ENCODE data around the gene ING4.

ING4 gene

GRCh38 chr12:6647083-6647604 is 15.8 kb downstream of the ING4 start, which contains the start of gene ACRBP:
TSS of gene ACRBP (minus strand) at chr12:6647432. CDS start at chr12:6647366, 66 bp downstream.
- Histone ChIP-seq H3K4me3 (ENCODE audit: low read depth, low read length) (peak within 1 kb of the TSS; percentile 75), H3K9me3 (ENCODE audit: control insufficient read depth, insufficient read depth, low read length) (no peaks in the 10 kb centered on the region), H3K9ac (ENCODE audit: low read depth, low read length) (no peak within 1 kb of the TSS; the same call in 1 of the 2 replicates), H3K36me3 (ENCODE audit: control insufficient read depth, insufficient read depth, low read length) (peaks cover 21% of the 10 kb centered on the region), H3K27me3 (ENCODE audit: control insufficient read depth, insufficient read depth, low read length) (peaks cover 7% of the 10 kb centered on the region; the same call in 1 of the 2 replicates), H3K27ac (ENCODE audit: low read depth, low read length) (peak within 1 kb of the TSS; percentile 37), H3K4me1 (ENCODE audit: control insufficient read depth, insufficient read depth, low read length) (peaks cover 9% of the 10 kb centered on the region)

- Histone ChIP-seq H3K4me1 (ENCODE audit: control insufficient read depth, insufficient read depth, low read length) (peaks cover 9% of the 10 kb centered on the region), H3K9me3 (ENCODE audit: control insufficient read depth, insufficient read depth, low read length) (no peaks in the 10 kb centered on the region), H3K4me3 (ENCODE audit: low read depth, low read length) (peak overlapping the region; percentile 75), H3K27ac (ENCODE audit: low read depth, low read length) (no peak overlapping the region), H3K36me3 (ENCODE audit: control insufficient read depth, insufficient read depth, low read length) (peaks cover 17% of the 10 kb centered on the region), H3K9ac (ENCODE audit: low read depth, low read length) (no peak overlapping the region), H3K27me3 (ENCODE audit: control insufficient read depth, insufficient read depth, low read length) (peaks cover 12% of the 10 kb centered on the region; the same call in 1 of the 2 replicates)
These were observed 16.4 kb downstream of the ING4 start for GRCh38 chr12:6646276-6647082.

GRCh38 chr12:6644903-6645302 is 18.0 kb downstream of the ING4 start:
- Histone ChIP-seq H3K27ac (ENCODE audit: low read depth, low read length) (no peak overlapping the region), H3K4me1 (ENCODE audit: control insufficient read depth, insufficient read depth, low read length) (peaks cover 9% of the 10 kb centered on the region), H3K36me3 (ENCODE audit: control insufficient read depth, insufficient read depth, low read length) (0 out of 2 replicates have a peak, but pooled peaks cover 2% of the 10 kb centered on the region), H3K4me3 (ENCODE audit: low read depth, low read length) (no peak overlapping the region), H3K9me3 (ENCODE audit: control insufficient read depth, insufficient read depth, low read length) (no peaks in the 10 kb centered on the region), H3K27me3 (ENCODE audit: control insufficient read depth, insufficient read depth, low read length) (peaks cover 16% of the 10 kb centered on the region; the same call in 1 of the 2 replicates), H3K9ac (ENCODE audit: low read depth, low read length) (no peak overlapping the region)

GRCh38 chr12:6644257-6644596 is 18.7 kb downstream of the ING4 start:
- H3K9ac ChIP-seq (ENCODE audit: low read depth, low read length): no peak overlapping the region
- H3K27ac ChIP-seq (ENCODE audit: low read depth, low read length): no peak overlapping the region
- peaks cover 16% of the 10 kb centered on the region; the same call in 1 of the 2 replicates for H3K27me3 ChIP-seq (ENCODE audit: control insufficient read depth, insufficient read depth, low read length)
- no peak overlapping the region for H3K4me3 ChIP-seq (ENCODE audit: low read depth, low read length)
- H3K4me1 ChIP-seq (ENCODE audit: control insufficient read depth, insufficient read depth, low read length): peaks cover 9% of the 10 kb centered on the region
- H3K9me3 ChIP-seq (ENCODE audit: control insufficient read depth, insufficient read depth, low read length): no peaks in the 10 kb centered on the region
- H3K36me3 ChIP-seq (ENCODE audit: control insufficient read depth, insufficient read depth, low read length): 0 out of 2 replicates have a peak, but pooled peaks cover 2% of the 10 kb centered on the region

GRCh38 chr12:6643569-6644256 is 19.2 kb downstream of the ING4 start:
- Histone ChIP-seq H3K9ac (ENCODE audit: low read depth, low read length) (no peak overlapping the region), H3K4me3 (ENCODE audit: low read depth, low read length) (no peak overlapping the region), H3K4me1 (ENCODE audit: control insufficient read depth, insufficient read depth, low read length) (peaks cover 9% of the 10 kb centered on the region), H3K27me3 (ENCODE audit: control insufficient read depth, insufficient read depth, low read length) (peaks cover 16% of the 10 kb centered on the region; the same call in 1 of the 2 replicates), H3K36me3 (ENCODE audit: control insufficient read depth, insufficient read depth, low read length) (0 out of 2 replicates have a peak, but pooled peaks cover 2% of the 10 kb centered on the region), H3K9me3 (ENCODE audit: control insufficient read depth, insufficient read depth, low read length) (no peaks in the 10 kb centered on the region), H3K27ac (ENCODE audit: low read depth, low read length) (no peak overlapping the region)

GRCh38 chr12:6641131-6641530 is 21.8 kb downstream of the ING4 start:
- no peaks in the 10 kb centered on the region for H3K36me3 ChIP-seq (ENCODE audit: control insufficient read depth, insufficient read depth, low read length)
- H3K9ac ChIP-seq (ENCODE audit: low read depth, low read length): no peak overlapping the region
- no peak overlapping the region for H3K27ac ChIP-seq (ENCODE audit: low read depth, low read length)
- H3K27me3 ChIP-seq (ENCODE audit: control insufficient read depth, insufficient read depth, low read length): 0 out of 2 replicates have a peak, but pooled peaks cover 10% of the 10 kb centered on the region
- H3K4me3 ChIP-seq (ENCODE audit: low read depth, low read length): no peak overlapping the region
- peaks cover 9% of the 10 kb centered on the region for H3K4me1 ChIP-seq (ENCODE audit: control insufficient read depth, insufficient read depth, low read length)
- H3K9me3 ChIP-seq (ENCODE audit: control insufficient read depth, insufficient read depth, low read length): no peaks in the 10 kb centered on the region

- Histone ChIP-seq H3K27ac (ENCODE audit: low read depth, low read length) (no peak overlapping the region), H3K9ac (ENCODE audit: low read depth, low read length) (no peak overlapping the region), H3K4me3 (ENCODE audit: low read depth, low read length) (no peak overlapping the region), H3K36me3 (ENCODE audit: control insufficient read depth, insufficient read depth, low read length) (no peaks in the 10 kb centered on the region), H3K27me3 (ENCODE audit: control insufficient read depth, insufficient read depth, low read length) (0 out of 2 replicates have a peak, but pooled peaks cover 10% of the 10 kb centered on the region), H3K4me1 (ENCODE audit: control insufficient read depth, insufficient read depth, low read length) (peaks cover 12% of the 10 kb centered on the region), H3K9me3 (ENCODE audit: control insufficient read depth, insufficient read depth, low read length) (no peaks in the 10 kb centered on the region)
These were observed 22.4 kb downstream of the ING4 start for GRCh38 chr12:6640497-6640896.

- Histone ChIP-seq H3K4me3 (ENCODE audit: low read depth, low read length) (no peak overlapping the region), H3K36me3 (ENCODE audit: control insufficient read depth, insufficient read depth, low read length) (no peaks in the 10 kb centered on the region), H3K9me3 (ENCODE audit: control insufficient read depth, insufficient read depth, low read length) (no peaks in the 10 kb centered on the region), H3K27ac (ENCODE audit: low read depth, low read length) (no peak overlapping the region), H3K27me3 (ENCODE audit: control insufficient read depth, insufficient read depth, low read length) (0 out of 2 replicates have a peak, but pooled peaks cover 10% of the 10 kb centered on the region), H3K9ac (ENCODE audit: low read depth, low read length) (no peak overlapping the region), H3K4me1 (ENCODE audit: control insufficient read depth, insufficient read depth, low read length) (peaks cover 3% of the 10 kb centered on the region; the same call in 1 of the 2 replicates)
These were observed 23.6 kb downstream of the ING4 start for GRCh38 chr12:6639151-6639801.

GRCh38 chr12:6638305-6638704 is 24.6 kb downstream of the ING4 start:
- Histone ChIP-seq H3K9me3 (ENCODE audit: control insufficient read depth, insufficient read depth, low read length) (no peaks in the 10 kb centered on the region), H3K9ac (ENCODE audit: low read depth, low read length) (no peak overlapping the region), H3K27me3 (ENCODE audit: control insufficient read depth, insufficient read depth, low read length) (0 out of 2 replicates have a peak, but pooled peaks cover 10% of the 10 kb centered on the region), H3K4me3 (ENCODE audit: low read depth, low read length) (no peak overlapping the region), H3K4me1 (ENCODE audit: control insufficient read depth, insufficient read depth, low read length) (0 out of 2 replicates have a peak, but pooled peaks cover 3% of the 10 kb centered on the region), H3K36me3 (ENCODE audit: control insufficient read depth, insufficient read depth, low read length) (no peaks in the 10 kb centered on the region), H3K27ac (ENCODE audit: low read depth, low read length) (no peak overlapping the region)

- Histone ChIP-seq H3K9me3 (ENCODE audit: control insufficient read depth, insufficient read depth, low read length) (no peaks in the 10 kb centered on the region), H3K36me3 (ENCODE audit: control insufficient read depth, insufficient read depth, low read length) (no peaks in the 10 kb centered on the region), H3K27me3 (ENCODE audit: control insufficient read depth, insufficient read depth, low read length) (peaks cover 5% of the 10 kb centered on the region; the same call in 1 of the 2 replicates), H3K27ac (ENCODE audit: low read depth, low read length) (no peak within 1 kb of the TSS), H3K4me3 (ENCODE audit: low read depth, low read length) (no peak within 1 kb of the TSS), H3K4me1 (ENCODE audit: control insufficient read depth, insufficient read depth, low read length) (peaks cover 7% of the 10 kb centered on the region; the same call in 1 of the 2 replicates), H3K9ac (ENCODE audit: low read depth, low read length) (no peak within 1 kb of the TSS)
These were observed 26.9 kb downstream of the ING4 start, which contains the start of gene LPAR5 for GRCh38 chr12:6635856-6636531. TSS of gene LPAR5 (minus strand) at chr12:6635959. CDS start at chr12:6621248, 14,711 bp downstream.
